Rectal smooth muscle tissue (tissue), 1 donor: Measurements from ENCODE around the gene BZW1.
A peak's percentile ranks its signal among the peaks of the same experiment; 100 is the strongest.

Experiments used
- H3K27ac ChIP-seq: one replicate; pipeline ENCODE4 v1.7.0; 2013; ENCODE audit warnings: low read depth, low read length, inconsistent platforms
- H3K27me3 ChIP-seq: one replicate; pipeline ENCODE4 v1.7.0; 2013; ENCODE audit warnings: low read length; ENCODE audit not compliant: control insufficient read depth, insufficient read depth
- H3K36me3 ChIP-seq: one replicate; pipeline ENCODE4 v1.7.0; 2013; ENCODE audit warnings: low read length; ENCODE audit not compliant: control insufficient read depth, insufficient read depth
- H3K4me1 ChIP-seq: one replicate; pipeline ENCODE4 v1.7.0; 2013; ENCODE audit warnings: low read length; ENCODE audit not compliant: control insufficient read depth, insufficient read depth
- H3K4me3 ChIP-seq: one replicate; pipeline ENCODE4 v1.7.0; 2013; ENCODE audit warnings: low read length
- H3K9ac ChIP-seq: one replicate; pipeline ENCODE4 v1.7.0; 2013; ENCODE audit warnings: low read length

BZW1 gene

GRCh38 chr2:200850512-200851256 is 39.0 kb downstream of the BZW1 start:
- Histone ChIP-seq H3K36me3 (peaks cover 33% of the 10 kb centered on the region), H3K4me1 (no peaks in the 10 kb centered on the region), H3K27ac (no peak overlapping the region), H3K27me3 (no peaks in the 10 kb centered on the region), H3K9ac (no peak overlapping the region), H3K4me3 (no peak overlapping the region)

DNA sequence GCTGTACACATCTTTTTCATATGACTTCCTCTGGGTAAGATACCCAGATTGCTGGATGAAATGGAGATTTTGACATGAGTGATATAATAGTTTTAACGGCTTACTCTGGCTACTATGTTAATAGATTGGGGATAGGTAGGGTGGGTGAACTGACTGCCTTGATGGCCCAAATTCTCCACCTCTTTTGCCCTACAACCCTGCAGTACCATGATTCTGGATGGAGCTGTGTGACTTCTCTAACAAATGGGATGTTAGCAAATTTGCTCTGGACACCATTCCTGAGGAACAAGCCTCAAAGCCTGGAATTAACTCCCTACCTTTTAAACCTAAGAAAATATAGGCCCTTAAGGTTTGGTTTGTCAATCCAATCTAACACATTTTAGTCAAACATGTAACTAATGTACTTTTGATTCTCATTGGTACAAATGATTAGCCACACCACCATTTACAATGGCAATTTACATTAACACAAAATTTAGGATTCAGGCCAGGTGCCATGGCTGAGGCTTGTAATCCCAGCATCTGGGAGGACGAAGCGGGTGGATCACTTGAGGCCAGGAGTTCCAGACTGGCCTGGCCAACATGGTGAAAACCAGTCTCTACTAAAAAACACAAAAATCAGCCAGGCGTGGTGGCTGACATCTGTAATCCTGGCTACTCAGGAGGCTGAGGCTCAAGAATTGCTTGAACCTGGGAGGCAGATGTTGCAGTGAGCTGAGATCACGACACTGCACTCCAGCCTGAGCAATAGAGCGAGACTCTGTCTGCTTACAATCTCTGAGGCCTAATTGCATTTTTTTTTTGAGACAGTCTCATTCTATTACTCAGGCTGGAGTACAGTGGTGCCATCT is 39.9 kb downstream of the BZW1 start:
- no peak overlapping the region for H3K27ac ChIP-seq
- peaks cover 39% of the 10 kb centered on the region for H3K36me3 ChIP-seq
- H3K27me3 ChIP-seq: no peaks in the 10 kb centered on the region
- no peaks in the 10 kb centered on the region for H3K4me1 ChIP-seq
- no peak overlapping the region for H3K9ac ChIP-seq
- H3K4me3 ChIP-seq: no peak overlapping the region

DNA sequence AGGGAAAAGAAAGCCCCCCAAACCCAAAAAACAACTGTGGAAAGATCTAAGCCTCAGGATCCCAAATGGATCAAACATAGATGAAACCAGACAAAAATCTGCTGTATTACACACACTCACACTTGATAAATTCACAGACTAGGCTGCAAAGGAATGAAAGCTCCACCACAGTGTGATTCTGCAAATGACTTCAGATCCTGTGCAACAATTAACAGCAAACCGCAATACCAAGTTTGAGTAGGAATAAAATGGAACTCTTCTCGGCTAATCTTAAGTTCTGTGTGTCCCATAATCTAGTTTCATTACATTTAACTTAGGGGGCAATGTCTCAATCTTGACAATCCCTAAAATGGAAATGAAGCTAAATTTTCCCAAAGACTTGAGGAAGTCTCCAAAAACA is 40.9 kb downstream of the BZW1 start:
- no peaks in the 10 kb centered on the region for H3K27me3 ChIP-seq
- H3K36me3 ChIP-seq: peaks cover 45% of the 10 kb centered on the region
- no peak overlapping the region for H3K27ac ChIP-seq
- no peak overlapping the region for H3K4me3 ChIP-seq
- no peaks in the 10 kb centered on the region for H3K4me1 ChIP-seq
- H3K9ac ChIP-seq: no peak overlapping the region

- no peaks in the 10 kb centered on the region for H3K27me3 ChIP-seq
- no peak overlapping the region for H3K4me3 ChIP-seq
- no peak overlapping the region for H3K27ac ChIP-seq
- H3K9ac ChIP-seq: no peak overlapping the region
- peaks cover 10% of the 10 kb centered on the region for H3K4me1 ChIP-seq
- H3K36me3 ChIP-seq: peaks cover 56% of the 10 kb centered on the region
Observed at GRCh38 chr2:200856806-200857205, 45.1 kb downstream of the BZW1 start.

DNA sequence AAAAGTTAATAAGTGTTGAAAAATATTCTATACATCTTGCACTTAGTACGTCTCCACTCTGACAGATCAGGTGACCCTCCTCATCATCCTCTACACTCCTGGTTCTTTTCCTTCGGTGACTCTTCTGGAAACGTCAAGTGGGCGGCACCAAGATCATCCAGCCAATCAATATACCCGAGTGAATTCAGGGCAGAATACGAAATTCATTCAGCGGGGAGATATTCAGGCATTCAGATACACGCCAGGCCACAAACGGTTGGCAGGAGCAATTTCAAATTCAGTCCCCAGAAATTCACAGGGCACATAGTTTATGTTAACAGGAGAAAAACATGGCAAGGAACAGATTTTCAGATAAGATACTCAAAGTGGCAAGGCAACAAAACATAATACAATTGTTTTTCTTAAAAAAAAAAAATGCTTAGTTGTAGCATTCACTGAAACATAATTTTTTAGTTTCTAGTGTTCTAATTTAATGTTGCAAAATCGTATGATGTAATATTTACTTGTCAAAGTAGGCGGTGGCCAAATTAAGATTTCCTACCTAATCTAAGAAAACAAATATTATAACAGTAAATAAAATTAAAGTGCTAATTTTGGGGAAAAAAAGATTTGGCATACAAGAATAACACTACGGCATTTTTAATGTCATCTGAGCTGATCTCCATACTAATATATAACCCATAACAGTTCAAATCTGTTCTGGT is 48.5 kb downstream of the BZW1 start:
- H3K36me3 ChIP-seq: peaks cover 37% of the 10 kb centered on the region
- H3K4me3 ChIP-seq: peak overlapping the region; percentile 17
- H3K4me1 ChIP-seq: peaks cover 13% of the 10 kb centered on the region
- H3K27me3 ChIP-seq: no peaks in the 10 kb centered on the region
- H3K9ac ChIP-seq: no peak overlapping the region
- no peak overlapping the region for H3K27ac ChIP-seq

GRCh38 chr2:200861617-200862155 is 50.0 kb downstream of the BZW1 start:
- Histone ChIP-seq H3K4me3 (peak overlapping the region; percentile 99), H3K36me3 (peaks cover 29% of the 10 kb centered on the region), H3K27me3 (no peaks in the 10 kb centered on the region), H3K9ac (peak overlapping the region; percentile 12), H3K27ac (peak overlapping the region; percentile 23), H3K4me1 (peaks cover 13% of the 10 kb centered on the region)

GRCh38 chr2:200862532-200863000 is 50.9 kb downstream of the BZW1 start:
- H3K27me3 ChIP-seq: no peaks in the 10 kb centered on the region
- peak overlapping the region; percentile 100 for H3K9ac ChIP-seq
- H3K4me3 ChIP-seq: peak overlapping the region; percentile 99
- peak overlapping the region; percentile 99 for H3K27ac ChIP-seq
- peaks cover 24% of the 10 kb centered on the region for H3K36me3 ChIP-seq
- peaks cover 13% of the 10 kb centered on the region for H3K4me1 ChIP-seq

DNA sequence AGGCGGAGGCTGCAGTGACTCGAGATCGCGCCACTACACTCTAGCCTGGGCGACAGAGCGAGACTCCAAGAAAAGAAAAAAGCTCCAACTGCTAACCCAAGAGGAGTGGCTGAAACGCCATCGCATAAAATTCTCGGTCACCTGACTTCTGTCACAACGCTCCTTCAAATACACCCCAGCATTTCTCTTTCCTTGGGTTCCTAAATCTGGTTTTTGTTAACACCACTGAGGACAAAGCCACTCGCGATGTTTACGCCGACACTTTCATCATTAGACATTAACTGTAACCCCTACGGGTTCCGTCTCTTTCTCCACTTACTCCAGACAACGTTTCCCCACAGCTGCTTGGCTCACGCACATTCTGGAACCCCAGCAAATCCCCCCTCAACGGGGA is 52.1 kb downstream of the BZW1 start:
- Histone ChIP-seq H3K27ac (peak overlapping the region; percentile 99), H3K36me3 (peaks cover 11% of the 10 kb centered on the region), H3K9ac (peak overlapping the region; percentile 100), H3K4me3 (peak overlapping the region; percentile 99), H3K27me3 (no peaks in the 10 kb centered on the region), H3K4me1 (peaks cover 7% of the 10 kb centered on the region)

GRCh38 chr2:200864176-200865034 is 52.7 kb downstream of the BZW1 start, which contains the start of gene CLK1:
Gene CLK1 (minus strand): TSS chr2:200864658. CDS start chr2:200861862, 2,796 bp downstream.
- H3K27me3 ChIP-seq: no peaks in the 10 kb centered on the region
- H3K4me1 ChIP-seq: peaks cover 6% of the 10 kb centered on the region
- peaks cover 8% of the 10 kb centered on the region for H3K36me3 ChIP-seq
- peak within 1 kb of the TSS; percentile 100 for H3K9ac ChIP-seq
- peak within 1 kb of the TSS; percentile 99 for H3K27ac ChIP-seq
- peak within 1 kb of the TSS; percentile 99 for H3K4me3 ChIP-seq

DNA sequence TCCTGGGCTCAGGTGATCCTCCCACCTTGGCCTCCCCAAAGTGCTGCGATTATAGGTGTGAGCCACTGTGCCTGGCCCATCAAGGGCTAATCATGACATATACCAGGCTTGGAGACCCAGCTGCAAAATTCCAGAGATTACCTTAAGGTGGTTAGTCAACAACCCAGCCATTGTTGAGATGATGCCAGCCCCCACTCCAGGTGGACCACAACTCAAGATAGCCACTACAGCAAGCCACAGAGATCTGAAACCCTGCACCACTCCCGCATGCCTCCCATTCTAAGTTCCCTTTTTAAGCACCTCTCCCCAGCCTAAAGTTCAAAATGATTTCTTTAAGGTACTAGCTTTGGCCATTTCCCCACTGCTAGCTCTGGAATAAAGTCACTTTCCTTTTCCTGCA is 57.3 kb downstream of the BZW1 start:
- no peaks in the 10 kb centered on the region for H3K27me3 ChIP-seq
- no peak overlapping the region for H3K4me3 ChIP-seq
- no peak overlapping the region for H3K9ac ChIP-seq
- no peak overlapping the region for H3K27ac ChIP-seq
- peaks cover 3% of the 10 kb centered on the region for H3K4me1 ChIP-seq
- H3K36me3 ChIP-seq: peaks cover 5% of the 10 kb centered on the region

DNA sequence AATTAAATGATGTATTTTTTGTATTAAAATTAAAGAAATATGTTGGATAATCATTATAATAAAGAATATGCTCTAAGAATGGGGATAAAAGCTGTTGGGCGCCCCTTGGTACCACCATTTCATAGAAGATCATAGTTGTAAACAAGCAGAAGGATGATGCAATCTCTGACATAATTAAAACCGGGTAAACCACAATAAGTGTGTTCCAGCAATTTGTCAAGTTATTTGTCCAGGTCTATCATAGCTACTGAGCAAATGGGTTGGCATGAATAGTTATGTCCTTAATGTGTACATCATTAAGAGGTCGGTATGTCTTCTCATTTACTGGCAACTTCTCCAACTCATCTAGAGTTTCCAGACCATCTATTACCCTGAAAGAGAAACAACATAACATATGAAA is 59.4 kb downstream of the BZW1 start:
- H3K27ac ChIP-seq: no peak overlapping the region
- no peak overlapping the region for H3K4me3 ChIP-seq
- H3K4me1 ChIP-seq: no peaks in the 10 kb centered on the region
- H3K9ac ChIP-seq: no peak overlapping the region
- H3K36me3 ChIP-seq: peaks cover 2% of the 10 kb centered on the region
- no peaks in the 10 kb centered on the region for H3K27me3 ChIP-seq
